GM12873 (cell line): ENCODE results near the gene VAV1.

ENCODE experiments used
- TF ChIP-seq, protein P1 (sequence below): IDR thresholded peaks from 2 replicates; pipeline ENCODE4 v1.5.1; 2012; ENCODE audit warnings: low read depth, mild to moderate bottlenecking, moderate library complexity, low read length, control low read depth; ENCODE audit not compliant: insufficient read depth; ENCODE audit errors: missing control alignments

The VAV1 gene

DNA sequence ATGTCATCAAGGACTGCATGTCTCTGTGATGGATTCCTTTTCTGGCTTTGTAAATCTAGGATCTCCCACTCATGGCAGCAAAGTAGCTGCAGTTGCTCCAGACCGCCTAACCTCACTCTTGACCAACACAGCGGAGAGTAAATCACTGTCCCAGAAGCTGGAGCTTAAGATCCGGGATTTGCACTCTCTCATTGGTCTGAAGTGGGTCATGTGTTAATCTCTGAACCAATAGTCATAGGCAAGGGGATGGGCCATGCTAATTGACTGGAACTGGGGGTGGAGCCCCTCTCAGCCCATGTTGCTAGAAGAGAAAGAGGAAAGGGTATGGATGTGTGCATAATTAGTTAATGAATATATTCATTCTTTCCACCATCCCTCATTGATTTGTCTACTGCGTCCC lies 34.0 kb downstream of the VAV1 start:
- TF ChIP-seq, protein P1, sequence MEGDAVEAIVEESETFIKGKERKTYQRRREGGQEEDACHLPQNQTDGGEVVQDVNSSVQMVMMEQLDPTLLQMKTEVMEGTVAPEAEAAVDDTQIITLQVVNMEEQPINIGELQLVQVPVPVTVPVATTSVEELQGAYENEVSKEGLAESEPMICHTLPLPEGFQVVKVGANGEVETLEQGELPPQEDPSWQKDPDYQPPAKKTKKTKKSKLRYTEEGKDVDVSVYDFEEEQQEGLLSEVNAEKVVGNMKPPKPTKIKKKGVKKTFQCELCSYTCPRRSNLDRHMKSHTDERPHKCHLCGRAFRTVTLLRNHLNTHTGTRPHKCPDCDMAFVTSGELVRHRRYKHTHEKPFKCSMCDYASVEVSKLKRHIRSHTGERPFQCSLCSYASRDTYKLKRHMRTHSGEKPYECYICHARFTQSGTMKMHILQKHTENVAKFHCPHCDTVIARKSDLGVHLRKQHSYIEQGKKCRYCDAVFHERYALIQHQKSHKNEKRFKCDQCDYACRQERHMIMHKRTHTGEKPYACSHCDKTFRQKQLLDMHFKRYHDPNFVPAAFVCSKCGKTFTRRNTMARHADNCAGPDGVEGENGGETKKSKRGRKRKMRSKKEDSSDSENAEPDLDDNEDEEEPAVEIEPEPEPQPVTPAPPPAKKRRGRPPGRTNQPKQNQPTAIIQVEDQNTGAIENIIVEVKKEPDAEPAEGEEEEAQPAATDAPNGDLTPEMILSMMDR: no peak

DNA sequence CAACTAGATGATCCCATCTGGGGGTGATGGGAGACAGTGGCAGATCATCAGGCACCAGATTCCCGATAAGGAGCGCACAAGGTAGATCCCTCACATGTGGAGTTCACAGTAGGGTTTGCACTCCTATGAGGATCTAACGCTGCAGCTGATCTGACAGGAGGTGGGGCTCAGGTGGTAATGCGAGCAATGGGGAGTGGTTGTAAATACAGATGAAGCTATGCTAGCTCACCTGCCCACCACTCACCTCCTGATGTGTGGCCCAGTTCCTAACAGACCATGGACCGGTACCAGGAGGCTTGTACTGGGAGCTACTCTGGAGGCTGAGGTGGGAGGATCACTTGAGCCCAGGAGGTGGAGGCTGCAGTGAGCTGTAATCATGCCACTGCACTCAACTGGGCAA lies 34.8 kb downstream of the VAV1 start:
- TF ChIP-seq, protein P1: no peak

DNA sequence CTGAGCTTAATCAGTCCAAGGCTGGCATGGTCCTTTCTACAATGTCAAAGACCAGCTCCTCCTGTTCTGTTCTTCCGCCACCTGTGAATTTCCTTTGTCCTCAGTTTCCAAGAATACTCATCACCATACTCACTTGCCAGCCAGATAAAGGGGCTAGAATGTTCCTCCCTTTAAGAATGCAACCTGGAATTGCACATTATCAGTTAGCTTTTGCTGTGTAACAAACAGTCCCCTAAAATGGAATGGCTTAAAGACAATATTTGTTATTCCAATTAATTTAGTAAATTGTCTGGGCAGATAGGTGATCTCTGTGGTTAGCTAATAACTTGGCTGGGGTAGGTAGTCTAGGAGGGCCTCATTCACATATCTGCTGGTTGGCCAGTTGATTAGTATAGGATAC lies 36.0 kb downstream of the VAV1 start:
- TF ChIP-seq, protein P1: no peak

DNA sequence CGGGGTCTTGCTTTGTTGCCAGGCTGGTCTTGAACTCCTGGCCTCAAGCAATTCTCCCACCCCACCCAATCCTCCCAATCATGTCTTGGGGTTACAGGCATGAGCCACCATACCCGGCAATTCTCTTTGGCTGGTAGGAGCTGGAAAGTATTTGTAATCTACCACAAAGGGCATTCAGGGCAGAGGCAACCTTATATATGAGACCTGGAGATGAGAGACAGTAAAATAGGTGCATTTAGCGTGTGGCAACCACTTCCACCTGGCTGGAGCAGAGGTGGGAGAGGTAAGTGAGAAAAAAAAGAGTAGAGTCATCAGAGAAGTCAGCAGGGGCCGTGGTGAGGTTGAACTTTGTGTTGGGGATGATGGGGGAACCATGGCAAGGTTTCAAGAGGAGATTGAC lies 36.8 kb downstream of the VAV1 start:
- TF ChIP-seq, protein P1: no peak

DNA sequence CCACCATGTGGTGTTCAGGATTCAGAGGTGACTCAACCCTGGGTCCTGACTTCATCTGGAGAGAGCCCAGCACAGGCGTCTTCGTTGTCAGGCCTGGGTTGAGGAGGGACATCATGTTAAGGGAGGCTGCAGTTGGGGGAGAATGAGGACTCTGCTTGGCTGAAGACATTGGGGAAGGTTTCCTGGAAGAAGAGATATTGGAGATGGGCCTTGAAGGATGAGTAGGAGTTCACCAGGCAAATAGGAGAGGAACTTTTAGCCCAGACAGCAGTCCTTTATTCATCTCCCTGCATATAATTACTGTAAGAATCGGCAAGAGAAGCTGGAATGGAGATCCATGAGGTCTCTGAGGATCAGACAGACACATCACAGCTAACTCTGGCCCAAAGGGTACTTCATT lies 38.9 kb downstream of the VAV1 start:
- TF ChIP-seq, protein P1: no peak

DNA sequence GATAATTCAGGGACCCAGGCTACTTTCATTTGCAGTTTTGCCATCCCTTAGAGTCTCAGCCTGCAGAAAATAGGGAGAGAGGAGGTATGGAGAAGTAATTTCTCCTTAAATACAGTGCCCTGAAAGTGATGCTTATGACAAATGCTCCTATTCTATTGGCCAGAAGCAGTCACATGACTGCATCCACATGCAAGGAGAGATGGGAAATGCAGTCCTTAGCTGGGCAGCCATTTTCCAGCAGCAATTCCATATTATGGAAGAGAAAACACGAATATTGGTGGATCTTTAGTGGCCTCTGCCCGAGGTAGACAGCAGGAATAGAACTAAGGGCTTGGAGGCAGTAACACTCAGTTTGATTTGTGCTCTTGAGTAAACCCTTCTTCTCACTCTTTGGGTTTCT lies 39.4 kb downstream of the VAV1 start:
- TF ChIP-seq, protein P1: no peak

DNA sequence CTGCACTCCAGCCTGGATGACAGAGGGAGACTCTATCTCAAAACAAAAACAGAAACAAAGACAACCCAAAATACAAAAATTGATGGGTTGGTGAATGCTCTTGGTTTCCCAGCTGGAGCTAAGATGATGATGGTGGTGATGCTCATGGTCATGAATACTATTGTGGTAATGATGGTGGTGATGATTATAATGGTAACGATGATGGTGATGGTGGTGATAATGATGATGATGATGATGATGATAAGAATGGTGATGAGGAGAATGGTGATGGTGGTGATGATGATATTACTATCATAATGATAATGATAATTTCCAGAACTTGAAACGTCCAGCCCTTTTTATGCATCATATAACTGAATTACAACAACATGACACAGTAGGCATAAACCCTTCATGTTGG lies 40.1 kb downstream of the VAV1 start:
- TF ChIP-seq, protein P1: no peak
